ENCODE data around the gene SIPA1L3. TPM values are rescaled to one million over a fixed set of nuclear protein-coding genes. Genes with fewer than 3 reads are reported as not detected.
"Not testable (repeated sequence)": the region's sequence is repeated elsewhere in the genome, so short reads cannot be mapped to it uniquely, and the experiment has no call there.

SIPA1L3 gene
- total RNA-seq, 2 experiments from 2014 or later = 8.9 to 9.8 TPM

DNA sequence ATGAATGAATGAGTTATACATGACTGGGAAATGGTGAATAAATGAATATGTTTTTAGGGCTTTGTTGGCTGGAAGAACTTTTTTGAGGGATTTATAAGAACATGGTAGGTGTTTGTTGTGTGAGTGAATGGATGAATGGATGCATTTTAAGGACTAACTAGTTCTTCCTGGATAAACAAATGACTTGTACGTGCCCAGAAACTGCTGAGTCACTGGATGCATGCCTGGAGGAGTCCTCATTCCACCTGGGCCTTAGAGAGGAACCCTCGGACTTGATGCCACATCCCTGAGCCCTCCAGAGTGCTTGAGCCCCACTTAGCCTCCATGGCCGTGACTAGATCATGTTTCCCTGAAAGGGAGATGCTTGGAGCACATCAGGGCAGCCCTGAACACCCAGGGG lies 163.6 kb downstream of the SIPA1L3 start:
- no peak overlapping the region for H3K4me3 Mint-ChIP-seq
- no peaks in the 10 kb centered on the region for H3K27me3 Mint-ChIP-seq
- no peak for ATAC-seq
- ChIA-PET CTCF (no interaction called here), POLR2A (no interaction called here)
- intact Hi-C loops (cut with micrococcal nuclease) = no loop called here
- peaks cover 1% of the 10 kb centered on the region for H3K9me3 Mint-ChIP-seq
- peaks cover 1% of the 10 kb centered on the region for H3K36me3 Mint-ChIP-seq (ENCODE audit: low read depth)
- TF ChIP-seq, protein P1, sequence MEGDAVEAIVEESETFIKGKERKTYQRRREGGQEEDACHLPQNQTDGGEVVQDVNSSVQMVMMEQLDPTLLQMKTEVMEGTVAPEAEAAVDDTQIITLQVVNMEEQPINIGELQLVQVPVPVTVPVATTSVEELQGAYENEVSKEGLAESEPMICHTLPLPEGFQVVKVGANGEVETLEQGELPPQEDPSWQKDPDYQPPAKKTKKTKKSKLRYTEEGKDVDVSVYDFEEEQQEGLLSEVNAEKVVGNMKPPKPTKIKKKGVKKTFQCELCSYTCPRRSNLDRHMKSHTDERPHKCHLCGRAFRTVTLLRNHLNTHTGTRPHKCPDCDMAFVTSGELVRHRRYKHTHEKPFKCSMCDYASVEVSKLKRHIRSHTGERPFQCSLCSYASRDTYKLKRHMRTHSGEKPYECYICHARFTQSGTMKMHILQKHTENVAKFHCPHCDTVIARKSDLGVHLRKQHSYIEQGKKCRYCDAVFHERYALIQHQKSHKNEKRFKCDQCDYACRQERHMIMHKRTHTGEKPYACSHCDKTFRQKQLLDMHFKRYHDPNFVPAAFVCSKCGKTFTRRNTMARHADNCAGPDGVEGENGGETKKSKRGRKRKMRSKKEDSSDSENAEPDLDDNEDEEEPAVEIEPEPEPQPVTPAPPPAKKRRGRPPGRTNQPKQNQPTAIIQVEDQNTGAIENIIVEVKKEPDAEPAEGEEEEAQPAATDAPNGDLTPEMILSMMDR (IDR thresholded peaks at IDR 0.05) = no peak
- no peak overlapping the region for H3K27ac Mint-ChIP-seq
- no peak for DNase-seq
- no peaks in the 10 kb centered on the region for H3K4me1 Mint-ChIP-seq (ENCODE audit: low read depth)

DNA sequence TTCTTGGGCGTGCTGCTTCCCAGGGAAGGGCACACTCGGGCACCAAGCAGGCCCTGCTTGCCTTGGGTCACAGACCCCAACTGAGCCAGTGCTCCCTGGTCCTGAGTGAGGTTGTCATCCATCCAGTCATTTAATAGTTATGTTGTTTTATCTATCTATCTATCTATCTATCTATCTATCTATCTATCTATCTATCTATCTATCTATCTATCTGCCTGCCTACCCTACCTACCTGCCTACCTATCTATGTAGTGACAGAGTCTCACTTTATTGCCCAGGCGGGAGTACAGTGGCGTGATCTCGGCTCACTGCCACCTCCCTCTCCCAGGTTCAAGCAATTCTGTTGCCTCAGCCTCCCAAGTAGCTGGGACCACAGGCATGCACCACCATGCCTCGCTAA lies 164.0 kb downstream of the SIPA1L3 start:
- DNase-seq; CTCF ChIA-PET; H3K4me3 Mint-ChIP-seq; ATAC-seq; H3K27ac Mint-ChIP-seq; POLR2A ChIA-PET; H3K4me1 Mint-ChIP-seq (ENCODE audit: low read depth); H3K27me3 Mint-ChIP-seq; intact Hi-C loops (cut with micrococcal nuclease); H3K9me3 Mint-ChIP-seq; H3K36me3 Mint-ChIP-seq (ENCODE audit: low read depth): not testable (repeated sequence)

- CTCF ChIA-PET = no interaction called here
- Mint-ChIP-seq H3K36me3 (ENCODE audit: low read depth) (peaks cover 1% of the 10 kb centered on the region), H3K9me3 (peaks cover 1% of the 10 kb centered on the region), H3K4me1 (ENCODE audit: low read depth) (no peaks in the 10 kb centered on the region), H3K27ac (no peak overlapping the region), H3K27me3 (no peaks in the 10 kb centered on the region), H3K4me3 (no peak overlapping the region)
- TF ChIP-seq, protein P1 (IDR thresholded peaks at IDR 0.05) = no peak
- POLR2A ChIA-PET = no interaction called here
- ATAC-seq = no peak
- intact Hi-C loops (cut with micrococcal nuclease) = no loop called here
- DNase-seq = no peak
Measured at GRCh38 chr19:38071647-38072046, 164.6 kb downstream of the SIPA1L3 start.

GRCh38 chr19:38072776-38073750 lies 166.1 kb downstream of the SIPA1L3 start:
- no peak overlapping the region for H3K27ac Mint-ChIP-seq
- no peak for ATAC-seq

GRCh38 chr19:38073841-38074685 lies 167.1 kb downstream of the SIPA1L3 start:
- DNase-seq (no peak), ATAC-seq (no peak)
- ChIA-PET CTCF (no interaction called here), POLR2A (no interaction called here)
- no peaks in the 10 kb centered on the region for H3K4me1 Mint-ChIP-seq (ENCODE audit: low read depth)
- peaks cover 1% of the 10 kb centered on the region for H3K36me3 Mint-ChIP-seq (ENCODE audit: low read depth)
- H3K4me3 Mint-ChIP-seq = no peak overlapping the region
- peaks cover 1% of the 10 kb centered on the region for H3K9me3 Mint-ChIP-seq
- TF ChIP-seq, protein P1 (IDR thresholded peaks at IDR 0.05) = no peak
- H3K27ac Mint-ChIP-seq = no peak overlapping the region
- no peaks in the 10 kb centered on the region for H3K27me3 Mint-ChIP-seq
- intact Hi-C loops (cut with micrococcal nuclease) = no loop called here

More at GRCh38 chr19:38072776-38073750, 166.1 kb downstream of the SIPA1L3 start:
- Mint-ChIP-seq H3K4me3 (no peak overlapping the region), H3K4me1 (ENCODE audit: low read depth) (no peaks in the 10 kb centered on the region), H3K36me3 (ENCODE audit: low read depth) (peaks cover 1% of the 10 kb centered on the region), H3K9me3 (peaks cover 1% of the 10 kb centered on the region), H3K27me3 (no peaks in the 10 kb centered on the region)
- POLR2A ChIA-PET = no interaction called here
- TF ChIP-seq, protein P1 (IDR thresholded peaks at IDR 0.05) = no peak
- DNase-seq = no peak
- intact Hi-C loops (cut with micrococcal nuclease) = no loop called here
- CTCF ChIA-PET = no interaction called here

Measured in activated CD8-positive, alpha-beta T cell treated with anti-CD3 and anti-CD28 coated beads for 36 hours (primary cell).